Smooth muscle cell (in vitro differentiated cells): ENCODE data around the gene RAB25. TPM values are rescaled to one million over a fixed set of nuclear protein-coding genes. Genes with fewer than 3 reads are reported as not detected.

ENCODE experiments used
- DNase-seq: peaks from one replicate; lab custom pipeline; 2025; ENCODE audit not compliant: unreplicated experiment; lab: John Stamatoyannopoulos, UW
- H2AFZ ChIP-seq: fragments of 200-600 bp; sonication (generic); 2 replicates; pipeline ENCODE4 v1.6.0; 2016; ENCODE audit warnings: antibody characterized with exemption, low read depth, mild to moderate bottlenecking
- H3F3A ChIP-seq: fragments of 200-600 bp; sonication (generic); 2 replicates; pipeline ENCODE4 v1.6.0; 2017; ENCODE audit warnings: antibody characterized with exemption, low read depth
- H3K27ac ChIP-seq: fragments of 200-600 bp; sonication (generic); 2 replicates; pipeline ENCODE4 v1.5.1; 2016; ENCODE audit warnings: low read depth, mild to moderate bottlenecking
- H3K27me3 ChIP-seq: fragments of 200-600 bp; sonication (generic); 2 replicates; pipeline ENCODE4 v1.6.1; 2016; ENCODE audit warnings: low read depth, mild to moderate bottlenecking
- H3K36me3 ChIP-seq: fragments of 200-600 bp; sonication (generic); 2 replicates; pipeline ENCODE4 v1.5.1; 2016; ENCODE audit warnings: low read depth
- H3K4me1 ChIP-seq: fragments of 200-600 bp; sonication (generic); 2 replicates; pipeline ENCODE4 v1.5.1; 2016; ENCODE audit warnings: low read depth
- H3K4me2 ChIP-seq: fragments of 200-600 bp; sonication (generic); 2 replicates; pipeline ENCODE4 v1.6.0; 2016; ENCODE audit warnings: mild to moderate bottlenecking
- H3K4me3 ChIP-seq: fragments of 200-600 bp; sonication (generic); 2 replicates; pipeline ENCODE4 v1.5.1; 2016; ENCODE audit warnings: mild to moderate bottlenecking
- H3K79me2 ChIP-seq: fragments of 200-600 bp; sonication (generic); 2 replicates; pipeline ENCODE4 v1.6.0; 2016; ENCODE audit warnings: low read depth, mild to moderate bottlenecking
- H3K9ac ChIP-seq: fragments of 200-600 bp; sonication (generic); 2 replicates; pipeline ENCODE4 v1.6.0; 2016; ENCODE audit warnings: low read depth
- H3K9me3 ChIP-seq: fragments of 200-600 bp; sonication (generic); replicated peaks from 2 replicates; pipeline ENCODE4 v1.5.1; 2016; ENCODE audit warnings: low read depth
- H4K20me1 ChIP-seq: fragments of 200-600 bp; sonication (generic); 2 replicates; pipeline ENCODE4 v1.6.0; 2016; ENCODE audit warnings: low read depth
- CTCF ChIP-seq: fragments of 200-600 bp; sonication (generic); IDR thresholded peaks from 2 replicates; pipeline ENCODE4 v1.5.1; 2017; ENCODE audit warnings: borderline replicate concordance, mild to moderate bottlenecking, antibody characterized with exemption; ENCODE audit not compliant: insufficient read depth, poor library complexity, severe bottlenecking
- WGBS: methylation state at CpG from one replicate; pipeline ENCODE4 v1.1.7; 2016; ENCODE audit warnings: low lambda C conversion rate; 5-methylcytosine and 5-hydroxymethylcytosine counted together
- polyA plus RNA-seq: library from polyadenylated mRNA; unstranded; fragments of >200 nt; fragmentation: Nextera tagmentation; extraction: Ambion mirVana; gene quantifications from 2 replicates; pipeline ENCODE4 v1.2.1, GENCODE V29; 2016
- total RNA-seq: library from RNA; depleted of rRNA; stranded (reverse); fragments of >200 nt; gene quantifications from 2 replicates; pipeline ENCODE4 v1.2.3, GENCODE V29; 2014

The RAB25 gene
- total and polyA plus RNA-seq, 2 experiments from 2014 or later = 8.9 to 16.8 TPM

- no peak overlapping the region for H2AFZ ChIP-seq
- H3K36me3 ChIP-seq = no peaks in the 10 kb centered on the region
- H3F3A ChIP-seq = no peaks in the 10 kb centered on the region
- TF ChIP-seq CTCF = no peak
- no peak overlapping the region for H3K4me2 ChIP-seq
- H3K27ac ChIP-seq = no peak overlapping the region
- H3K4me1 ChIP-seq = no peaks in the 10 kb centered on the region
- WGBS = 97% methylated on average over 3 of the region's 3 CpGs
- H3K9ac ChIP-seq = no peak overlapping the region
- no peaks in the 10 kb centered on the region for H3K27me3 ChIP-seq
- H4K20me1 ChIP-seq = no peaks in the 10 kb centered on the region
- H3K4me3 ChIP-seq = no peak overlapping the region
- H3K9me3 ChIP-seq = no peaks in the 10 kb centered on the region
- no peak for DNase-seq
- no peaks in the 10 kb centered on the region for H3K79me2 ChIP-seq
Measured at GRCh38 chr1:156042828-156043227, 18.1 kb upstream of the RAB25 start.

- H4K20me1 ChIP-seq = no peaks in the 10 kb centered on the region
- DNase-seq = no peak
- H3K27me3 ChIP-seq = no peaks in the 10 kb centered on the region
- H3K36me3 ChIP-seq = no peaks in the 10 kb centered on the region
- no peaks in the 10 kb centered on the region for H3K4me1 ChIP-seq
- 89% methylated on average over 4 of the region's 4 CpGs for WGBS
- no peaks in the 10 kb centered on the region for H3F3A ChIP-seq
- no peak overlapping the region for H3K4me2 ChIP-seq
- no peak for TF ChIP-seq CTCF
- H3K9ac ChIP-seq = no peak overlapping the region
- no peaks in the 10 kb centered on the region for H3K9me3 ChIP-seq
- no peak overlapping the region for H3K27ac ChIP-seq
- H2AFZ ChIP-seq = no peak overlapping the region
- H3K4me3 ChIP-seq = no peak overlapping the region
- no peaks in the 10 kb centered on the region for H3K79me2 ChIP-seq
Measured at GRCh38 chr1:156045076-156045475, 15.9 kb upstream of the RAB25 start.

- TF ChIP-seq CTCF = no peak
- peaks cover 6% of the 10 kb centered on the region for H4K20me1 ChIP-seq
- H3F3A ChIP-seq = peaks cover 3% of the 10 kb centered on the region
- no peaks in the 10 kb centered on the region for H3K27me3 ChIP-seq
- H3K4me2 ChIP-seq = no peak overlapping the region
- no peaks in the 10 kb centered on the region for H3K36me3 ChIP-seq
- H3K9ac ChIP-seq = no peak overlapping the region
- H3K4me3 ChIP-seq = no peak overlapping the region
- no peak overlapping the region for H3K27ac ChIP-seq
- no peak overlapping the region for H2AFZ ChIP-seq
- no peaks in the 10 kb centered on the region for H3K4me1 ChIP-seq
- WGBS = 99% methylated on average over 3 of the region's 3 CpGs
- no peak for DNase-seq
- no peaks in the 10 kb centered on the region for H3K9me3 ChIP-seq
- peaks cover 18% of the 10 kb centered on the region for H3K79me2 ChIP-seq
Measured at GRCh38 chr1:156048663-156049258, 12.2 kb upstream of the RAB25 start.

GRCh38 chr1:156050376-156050775 is 10.6 kb upstream of the RAB25 start:
- Histone ChIP-seq H3K4me2 (no peak overlapping the region), H3K27ac (no peak overlapping the region), H3F3A (peaks cover 10% of the 10 kb centered on the region), H3K9ac (no peak overlapping the region), H3K4me3 (no peak overlapping the region), H3K79me2 (peaks cover 22% of the 10 kb centered on the region), H3K4me1 (peaks cover 1% of the 10 kb centered on the region), H2AFZ (no peak overlapping the region), H3K36me3 (no peaks in the 10 kb centered on the region), H3K9me3 (no peaks in the 10 kb centered on the region), H3K27me3 (no peaks in the 10 kb centered on the region), H4K20me1 (peaks cover 6% of the 10 kb centered on the region)
- WGBS = 90% methylated on average over 4 of the region's 4 CpGs
- DNase-seq = no peak
- no peak for TF ChIP-seq CTCF
